Caco-2 (cell line): Measurements from ENCODE around the gene TTC38. TPM values are rescaled to one million over a fixed set of nuclear protein-coding genes. Genes with fewer than 3 reads are reported as not detected.

ENCODE experiments used
- BruUV-seq: library from RNA; stranded (reverse); fragments of 400-500 nt; replicated peaks from 2 replicates; lab custom pipeline; 2021; lab: Mats Ljungman, UMichigan
- CTCF ChIA-PET: fragments of 300-600 bp; sonication (Branson Sonifier 250); formaldehyde crosslinking; loops from one replicate; lab custom pipeline; 2022; ENCODE audit warnings: antibody characterized with exemption; lab: Charles Lee
- POLR2A ChIA-PET: fragments of 300-600 bp; sonication (Branson Sonifier 250); formaldehyde crosslinking; loops from one replicate; lab custom pipeline; 2022; ENCODE audit warnings: antibody characterized with exemption; lab: Charles Lee
- DNase-seq, 2 experiments: peaks; one replicate each; pipeline versions ENCODE4 v3.0.0 to v3.0.0-alpha.2; 2020 to 2022
- H3K27me3 ChIP-seq: replicated peaks from 2 replicates; pipeline ENCODE4 v1.6.0; 2011; ENCODE audit warnings: low read length; ENCODE audit not compliant: control insufficient read depth, insufficient read depth
- H3K36me3 ChIP-seq: 2 replicates; pipeline ENCODE4 v1.5.1; 2011; ENCODE audit warnings: low read length; ENCODE audit not compliant: control insufficient read depth, insufficient read depth
- H3K4me1 ChIP-seq: fragments of 250-450 bp; sonication (Bioruptor Pico); 2 replicates; pipeline ENCODE4 v1.5.1; 2020; ENCODE audit warnings: mild to moderate bottlenecking
- H3K4me3 ChIP-seq: 2 replicates; pipeline ENCODE4 v1.5.1; 2011; ENCODE audit warnings: low read depth, mild to moderate bottlenecking, control low read depth, low read length
- H3K9me3 ChIP-seq: fragments of 250-450 bp; sonication (Bioruptor Pico); 2 replicates; pipeline ENCODE4 v1.5.1; 2020; ENCODE audit warnings: mild to moderate bottlenecking, moderate library complexity
- H3K27ac Mint-ChIP-seq: one replicate; pipeline ENCODE4 v1.8.0; 2022; ENCODE audit warnings: mixed read lengths; ENCODE audit not compliant: unreplicated experiment
- H3K27me3 Mint-ChIP-seq: one replicate; pipeline ENCODE4 v1.8.0; 2022; ENCODE audit warnings: mixed read lengths; ENCODE audit not compliant: insufficient read depth, unreplicated experiment
- H3K36me3 Mint-ChIP-seq: one replicate; pipeline ENCODE4 v1.8.0; 2022; ENCODE audit warnings: mild to moderate bottlenecking, mixed read lengths; ENCODE audit not compliant: insufficient read depth, unreplicated experiment
- H3K4me1 Mint-ChIP-seq: one replicate; pipeline ENCODE4 v1.8.0; 2022; ENCODE audit warnings: low read depth, mixed read lengths; ENCODE audit not compliant: unreplicated experiment
- H3K4me3 Mint-ChIP-seq: one replicate; pipeline ENCODE4 v1.8.0; 2022; ENCODE audit warnings: mild to moderate bottlenecking, moderate library complexity, mixed read lengths; ENCODE audit not compliant: unreplicated experiment
- H3K9me3 Mint-ChIP-seq: one replicate; pipeline ENCODE4 v1.8.0; 2022; ENCODE audit warnings: mixed read lengths; ENCODE audit not compliant: unreplicated experiment
- CTCF ChIP-seq, 2 experiments: fragments of 200-600 bp in 1 of 2; IDR thresholded peaks; 1 replicate in 1 of 2; 2 replicates in 1 of 2; pipeline versions ENCODE4 v1.5.1 to v1.8.0; 2011 to 2022; ENCODE audit warnings: antibody characterized with exemption in 1 of 2, control low read depth in 1 of 2, inconsistent platforms in 1 of 2, low read depth in 1 of 2, low read length in 1 of 2, mild to moderate bottlenecking in 1 of 2, moderate library complexity in 1 of 2; ENCODE audit not compliant: insufficient read depth in 1 of 2, severe bottlenecking in 1 of 2, unreplicated experiment in 1 of 2
- intact Hi-C: fragments of 100-400 bp; cut with micrococcal nuclease; formaldehyde crosslinking; loops from one replicate; pipeline ENCODE4 v1.10.0; 2022; ENCODE audit not compliant: unreplicated experiment
- total RNA-seq: library from RNA; stranded (reverse); gene quantifications from 2 replicates; pipeline ENCODE4 v1.2.3, GENCODE V29; 2022

The TTC38 gene
- total RNA-seq, 1 experiment from 2014 or later, result 44.5 TPM

- no peak overlapping the region for H3K4me3 ChIP-seq
- no peaks in the 10 kb centered on the region for H3K36me3 ChIP-seq
- BruUV-seq, result no TSS peak
- ChIA-PET POLR2A (no interaction called here), CTCF (no interaction called here)
- no peak for TF ChIP-seq CTCF (IDR thresholded peaks at IDR 0.05; ENCODE audit: insufficient read depth in 1 of 2, low read depth in 1 of 2, low read length in 1 of 2, severe bottlenecking in 1 of 2, unreplicated experiment in 1 of 2)
- no peak overlapping the region for H3K27ac Mint-ChIP-seq
- H3K9me3 Mint-ChIP-seq, result peaks cover 9% of the 10 kb centered on the region
- no peaks in the 10 kb centered on the region for H3K27me3 Mint-ChIP-seq
- no peaks in the 10 kb centered on the region for H3K27me3 ChIP-seq
- no peaks in the 10 kb centered on the region for H3K4me1 Mint-ChIP-seq
- H3K9me3 ChIP-seq, result no peaks in the 10 kb centered on the region
- no peak for DNase-seq
- intact Hi-C loops, result no loop called here
- H3K4me3 Mint-ChIP-seq, result no peak overlapping the region
- H3K36me3 Mint-ChIP-seq, result peaks cover 11% of the 10 kb centered on the region
- H3K4me1 ChIP-seq, result no peaks in the 10 kb centered on the region
Observed at GRCh38 chr22:46224044-46224897, 43.5 kb upstream of the TTC38 start.

GRCh38 chr22:46224898-46225290, 42.9 kb upstream of the TTC38 start:
- no peak overlapping the region for H3K27ac Mint-ChIP-seq
- POLR2A ChIA-PET, result no interaction called here

GRCh38 chr22:46225631-46226030, 42.2 kb upstream of the TTC38 start:
- Mint-ChIP-seq H3K27me3 (no peaks in the 10 kb centered on the region), H3K4me1 (no peaks in the 10 kb centered on the region), H3K27ac (no peak overlapping the region), H3K4me3 (no peak overlapping the region), H3K9me3 (peaks cover 9% of the 10 kb centered on the region), H3K36me3 (peaks cover 11% of the 10 kb centered on the region)
- H3K9me3 ChIP-seq, result no peaks in the 10 kb centered on the region
- DNase-seq, result no peak
- no peaks in the 10 kb centered on the region for H3K36me3 ChIP-seq
- POLR2A ChIA-PET, result no interaction called here
- no TSS peak for BruUV-seq
- TF ChIP-seq CTCF (IDR thresholded peaks at IDR 0.05; ENCODE audit: insufficient read depth in 1 of 2, low read depth in 1 of 2, low read length in 1 of 2, severe bottlenecking in 1 of 2, unreplicated experiment in 1 of 2), result no peak
- H3K27me3 ChIP-seq, result no peaks in the 10 kb centered on the region
- no peaks in the 10 kb centered on the region for H3K4me1 ChIP-seq
- H3K4me3 ChIP-seq, result no peak overlapping the region
- intact Hi-C loops, result no loop called here
- CTCF ChIA-PET, result no interaction called here

More at GRCh38 chr22:46224898-46225290, 42.9 kb upstream of the TTC38 start:
- BruUV-seq, result no TSS peak
- Mint-ChIP-seq H3K27me3 (no peaks in the 10 kb centered on the region), H3K4me1 (no peaks in the 10 kb centered on the region), H3K9me3 (peaks cover 9% of the 10 kb centered on the region), H3K4me3 (no peak overlapping the region), H3K36me3 (peaks cover 11% of the 10 kb centered on the region)
- CTCF ChIA-PET, result no interaction called here
- intact Hi-C loops, result no loop called here
- TF ChIP-seq CTCF (IDR thresholded peaks at IDR 0.05; ENCODE audit: insufficient read depth in 1 of 2, low read depth in 1 of 2, low read length in 1 of 2, severe bottlenecking in 1 of 2, unreplicated experiment in 1 of 2), result no peak
- H3K4me1 ChIP-seq, result no peaks in the 10 kb centered on the region
- H3K9me3 ChIP-seq, result no peaks in the 10 kb centered on the region
- no peaks in the 10 kb centered on the region for H3K27me3 ChIP-seq
- H3K4me3 ChIP-seq, result no peak overlapping the region
- DNase-seq, result no peak
- H3K36me3 ChIP-seq, result no peaks in the 10 kb centered on the region
